CD4-positive, alpha-beta T cell treated with Interleukin-17A for 1 hour (primary cell): ENCODE measurements around the gene SHC1.

Source experiments
- DNase-seq: peaks from one replicate; pipeline ENCODE4 v3.0.0-alpha.2; 2020

SHC1 gene

GRCh38 chr1:154954541-154954940, 16.0 kb downstream of the SHC1 start:
- peak; percentile 38 for DNase-seq

DNA sequence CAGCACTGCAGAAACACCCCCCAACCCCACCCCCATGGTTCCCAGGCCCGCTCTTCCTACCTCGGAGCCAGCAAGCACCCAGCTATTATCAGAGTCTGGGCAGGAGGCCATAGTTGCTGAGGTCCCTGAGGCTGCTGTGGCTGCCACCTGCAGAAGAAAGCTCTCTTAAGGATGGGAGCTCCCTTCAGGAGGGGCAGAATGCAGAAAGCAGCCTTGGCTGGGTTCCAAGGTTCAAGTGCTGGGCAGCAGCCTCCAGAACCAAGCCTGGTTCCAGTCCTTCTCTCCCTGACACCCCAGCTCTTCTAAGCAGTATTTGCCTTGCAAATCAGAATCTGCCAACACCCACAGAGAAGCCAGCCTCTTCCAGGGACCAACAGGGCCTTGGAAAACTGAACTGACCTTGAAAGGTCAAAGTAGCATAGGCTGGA, 16.9 kb downstream of the SHC1 start:
- DNase-seq, result peak; percentile 38

DNA sequence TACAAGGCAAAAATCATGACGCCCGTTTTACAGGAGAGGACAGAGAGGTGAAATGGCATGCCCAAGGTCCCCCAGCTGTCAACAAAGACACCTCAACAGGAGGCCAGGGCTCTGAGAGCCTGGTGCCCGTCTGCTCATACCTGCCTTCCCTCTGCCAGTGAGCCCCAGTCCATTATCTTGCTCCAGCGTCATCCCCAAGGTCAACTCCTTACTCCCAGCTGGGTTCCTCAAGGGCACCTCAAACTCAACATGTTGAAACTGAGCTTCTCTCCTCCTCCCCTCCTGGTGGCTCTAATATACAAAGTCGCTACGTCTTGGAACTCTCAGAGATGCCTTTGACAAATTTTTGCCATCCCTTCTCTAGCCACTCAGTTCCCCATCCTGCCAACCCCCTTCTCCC, 17.9 kb downstream of the SHC1 start:
- DNase-seq, result no peak

DNA sequence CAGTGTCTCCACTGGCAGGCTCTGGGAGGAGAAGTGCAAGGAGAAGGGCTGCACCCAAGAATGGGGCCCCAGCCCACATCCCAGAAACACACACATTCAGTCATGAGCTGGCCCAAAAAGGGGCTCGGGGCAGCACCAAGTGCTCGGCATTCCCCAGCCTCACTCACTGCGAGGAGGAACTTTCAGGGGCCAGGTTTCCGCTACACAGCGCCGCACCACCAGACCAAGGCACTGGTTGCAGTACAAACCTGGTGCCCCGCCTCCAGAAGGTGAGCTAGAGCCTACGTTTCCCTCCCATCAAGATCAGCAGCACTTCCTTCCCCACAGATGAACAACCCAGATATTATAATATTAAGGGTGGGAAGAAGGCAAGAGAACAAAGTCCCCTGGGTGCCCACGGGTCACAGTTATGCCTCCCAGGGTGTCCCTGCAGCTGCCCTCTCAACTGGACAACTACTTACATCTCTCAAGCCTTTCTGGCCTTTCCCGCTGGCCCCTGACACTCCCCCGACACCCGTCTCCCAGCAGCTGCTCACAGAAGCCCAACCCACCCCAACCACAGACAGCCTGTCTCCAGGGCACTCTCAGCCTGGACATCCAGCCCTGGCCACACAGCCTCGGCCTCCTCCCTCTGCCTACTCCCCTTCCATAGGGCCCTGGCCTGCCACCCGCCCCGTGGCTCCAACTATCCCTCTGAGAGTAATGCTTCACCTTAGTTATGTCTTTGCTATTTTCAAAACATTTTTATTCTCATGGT, 18.5 kb downstream of the SHC1 start:
- peak; percentile 85 for DNase-seq

GRCh38 chr1:154948079-154948478, 22.5 kb downstream of the SHC1 start:
- DNase-seq, result no peak

- no peak for DNase-seq
These were observed 24.3 kb downstream of the SHC1 start for GRCh38 chr1:154945962-154946850.

- DNase-seq, result no peak
These were observed 25.2 kb downstream of the SHC1 start for GRCh38 chr1:154945160-154945961.

GRCh38 chr1:154944401-154945159, 26.0 kb downstream of the SHC1 start:
- no peak for DNase-seq

DNA sequence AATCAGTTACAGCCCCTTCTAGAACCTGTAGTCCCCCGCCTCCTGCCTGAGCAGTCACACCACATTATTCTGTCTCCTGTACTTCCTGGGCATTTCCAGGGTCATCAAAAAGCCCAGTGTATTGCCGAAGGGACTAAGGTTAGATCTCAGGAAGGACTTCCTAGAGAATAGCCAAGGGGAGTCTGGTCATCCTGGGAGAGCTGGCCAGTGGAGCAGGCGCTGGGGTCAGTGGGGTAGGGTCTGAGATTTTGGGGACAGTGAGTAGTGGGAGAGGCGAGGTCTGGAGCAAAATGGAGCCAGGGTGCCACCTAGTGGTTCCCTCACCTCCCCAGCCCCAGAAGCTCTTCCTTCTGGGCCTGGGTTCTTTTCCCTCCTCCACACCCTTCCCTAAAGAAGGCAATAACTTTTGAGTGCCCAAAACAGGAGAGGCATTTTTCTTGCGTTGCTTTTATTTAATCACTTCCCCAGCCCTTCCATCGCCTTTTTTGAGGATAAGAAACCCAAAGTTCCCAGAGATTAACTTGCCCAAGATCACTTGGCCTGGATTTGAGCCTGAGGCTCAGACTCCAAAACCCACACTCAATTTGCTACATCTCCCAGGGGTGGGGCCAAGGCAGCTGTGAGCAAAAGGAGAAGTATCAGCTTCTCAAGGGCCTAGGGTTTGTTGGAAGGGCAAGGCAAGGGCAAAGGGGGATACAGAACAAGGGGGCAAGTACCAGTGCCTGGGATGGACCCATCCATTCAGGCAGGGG, 26.7 kb downstream of the SHC1 start:
- DNase-seq, result peak; percentile 53

DNA sequence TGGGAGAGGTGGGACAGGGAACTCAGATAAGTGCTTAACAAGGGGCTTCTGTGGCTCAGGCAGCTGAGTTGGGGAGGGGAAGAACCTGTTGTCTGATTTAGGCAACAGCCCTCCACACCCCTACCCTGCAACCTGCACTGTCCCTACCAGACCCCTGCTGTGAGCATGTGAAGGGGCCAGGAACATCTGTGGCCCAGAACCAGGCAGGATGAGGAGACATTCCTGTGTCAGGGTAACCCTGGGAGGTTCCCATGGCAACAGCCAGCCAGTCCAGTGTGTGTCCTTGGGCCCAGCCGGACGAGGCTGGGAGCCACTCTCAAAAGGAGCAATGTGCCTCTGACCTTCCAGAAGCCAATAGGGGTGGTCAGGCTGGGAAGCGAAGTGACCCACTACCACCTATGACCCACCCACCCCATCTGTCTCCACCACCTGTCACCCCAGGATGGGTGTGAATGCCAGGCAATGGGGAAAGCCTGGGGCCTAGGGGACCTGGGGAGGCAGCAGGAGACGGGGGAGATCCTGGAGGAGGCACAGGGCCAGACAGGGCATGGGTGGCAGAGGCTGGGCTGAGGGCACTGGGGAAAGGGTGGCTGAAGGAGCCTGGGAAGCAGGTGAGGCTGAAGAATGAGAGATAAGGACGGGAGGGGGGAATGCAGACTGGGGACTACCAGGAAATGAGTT, 29.1 kb downstream of the SHC1 start:
- no peak for DNase-seq

- DNase-seq, result peak; percentile 37
These were observed 29.8 kb downstream of the SHC1 start for GRCh38 chr1:154940651-154941194.

DNA sequence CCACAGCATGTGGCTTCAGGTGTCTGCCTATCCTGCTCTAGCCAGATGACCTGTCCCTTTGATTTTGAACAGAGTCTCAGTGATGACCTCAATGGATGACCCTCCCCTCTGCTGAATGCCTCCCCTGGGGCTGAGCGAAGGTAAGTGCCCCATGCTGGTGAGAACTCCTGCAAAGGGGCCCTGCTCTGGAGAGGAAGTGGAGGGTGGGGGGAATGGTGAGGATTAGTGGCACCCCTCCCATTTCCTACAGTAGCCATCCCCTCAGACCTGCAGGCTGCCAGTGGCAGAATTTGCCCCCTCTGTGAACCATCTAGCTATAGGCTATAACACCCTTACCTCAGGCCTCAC, 30.4 kb downstream of the SHC1 start:
- no peak for DNase-seq

- no peak for DNase-seq
These were observed 31.7 kb downstream of the SHC1 start for GRCh38 chr1:154938604-154939399.

- no peak for DNase-seq
These were observed 32.6 kb downstream of the SHC1 start for GRCh38 chr1:154937988-154938386.

DNA sequence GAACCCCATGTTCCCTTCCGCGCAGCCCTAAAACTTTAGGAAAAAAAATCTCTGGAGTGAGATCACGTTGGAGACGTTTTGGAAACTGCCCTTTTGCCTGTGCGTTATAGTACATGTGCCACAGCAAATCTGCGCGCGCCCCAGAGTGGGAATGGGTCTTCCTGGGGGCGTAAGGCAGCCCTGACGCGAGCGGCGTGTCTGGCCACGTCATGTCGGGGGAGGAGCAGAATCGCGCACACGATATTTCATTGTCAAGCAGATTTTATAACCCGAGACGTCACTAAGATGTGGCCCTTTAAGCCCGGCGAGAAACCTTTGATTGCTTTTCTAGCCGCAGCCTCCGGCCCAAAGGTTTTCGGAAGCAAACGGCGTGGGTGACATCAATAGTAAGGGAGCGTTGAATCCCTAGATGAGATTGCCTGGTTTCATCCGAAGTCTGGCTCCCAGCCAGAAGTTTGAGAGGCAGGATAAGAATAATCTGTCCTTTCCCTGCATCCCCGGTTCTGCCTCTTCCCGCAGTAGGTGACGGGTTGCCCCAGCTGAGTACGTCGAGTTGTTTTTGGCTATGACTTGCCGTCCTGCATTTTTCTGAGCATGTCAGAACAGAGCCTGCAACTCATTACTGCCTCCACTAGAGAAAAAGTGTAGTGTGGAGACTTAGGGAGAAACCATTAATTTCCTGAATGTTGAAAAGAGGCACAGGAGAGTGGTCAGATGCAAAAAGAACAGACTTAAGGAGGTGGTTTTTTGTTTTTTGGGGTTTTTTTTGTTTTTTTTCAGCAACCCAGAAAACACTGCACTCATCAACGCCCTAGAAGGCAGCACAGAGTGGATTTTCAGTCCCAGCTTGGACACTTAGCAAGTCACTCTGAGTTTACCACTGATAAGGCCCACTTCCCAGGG, 33.2 kb downstream of the SHC1 start:
- peak; percentile 95 for DNase-seq

DNA sequence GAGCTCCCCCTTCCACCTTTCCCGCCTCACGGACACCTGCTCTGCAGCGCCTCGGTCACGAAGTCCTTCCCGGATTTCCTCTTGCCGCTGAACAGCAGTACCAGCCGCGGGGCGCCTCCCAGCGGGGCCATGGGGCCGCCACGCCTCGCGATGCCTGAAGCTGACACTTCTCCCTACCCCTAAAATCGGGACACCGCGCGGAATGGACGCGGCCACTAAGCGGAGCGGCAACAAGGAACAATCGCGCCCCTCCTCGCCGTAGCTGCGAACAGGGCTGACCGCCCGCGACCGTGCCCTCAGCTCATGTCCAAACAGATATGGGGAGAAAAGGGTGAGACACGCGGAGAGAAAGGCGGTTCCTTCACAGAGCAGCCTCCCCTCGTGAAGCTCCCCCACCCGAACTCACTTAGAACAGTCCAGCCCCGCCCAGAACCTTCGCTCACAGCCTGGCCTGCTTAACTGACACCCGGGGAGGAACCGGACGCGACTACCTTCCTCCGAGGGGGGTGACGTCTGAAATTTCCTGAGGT, 33.9 kb downstream of the SHC1 start, which contains the start of gene PMVK:
TSS of gene PMVK (minus strand) at position 165 of the 530 bp plus-strand sequence. CDS start at position 131, 34 bp downstream.
- peak; percentile 98 for DNase-seq

- no peak for DNase-seq
These were observed 34.6 kb downstream of the SHC1 start for GRCh38 chr1:154935749-154936554.
